SK-N-MC (cell line): ENCODE measurements around the gene LONP1.

ENCODE experiments used
- EZH2 ChIP-seq: fragments of 200-600 bp; sonication (generic); IDR thresholded peaks from one replicate; pipeline ENCODE4 v1.6.1; 2017; ENCODE audit warnings: antibody characterized with exemption
- FOXP2 ChIP-seq: optimal IDR thresholded peaks from 2 replicates; pipeline ENCODE3; 2011; ENCODE audit warnings: mild to moderate bottlenecking, moderate library complexity; ENCODE audit not compliant: insufficient read depth; ENCODE audit errors: extremely low read length, control extremely low read depth
- POLR2AphosphoS5 ChIP-seq: IDR thresholded peaks from 2 replicates; pipeline ENCODE4 v1.6.1; 2012; ENCODE audit warnings: mild to moderate bottlenecking, low read depth, low read length, borderline replicate concordance

GRCh38 chr19:5677580-5677979, 42.4 kb downstream of the LONP1 start:
- no peak for TF ChIP-seq POLR2AphosphoS5
- TF ChIP-seq EZH2, result no peak
- TF ChIP-seq FOXP2, result no peak
